ENCODE data around the gene NXNL1. TPM values are rescaled to one million over a fixed set of nuclear protein-coding genes. Genes with fewer than 3 reads are reported as not detected.

The NXNL1 gene
- total and polyA plus RNA-seq, 2 of the 13 experiments (the other 11 are each of a cell fraction or from before 2014, with no cell fraction given) = not detected

- TF ChIP-seq, protein P1, sequence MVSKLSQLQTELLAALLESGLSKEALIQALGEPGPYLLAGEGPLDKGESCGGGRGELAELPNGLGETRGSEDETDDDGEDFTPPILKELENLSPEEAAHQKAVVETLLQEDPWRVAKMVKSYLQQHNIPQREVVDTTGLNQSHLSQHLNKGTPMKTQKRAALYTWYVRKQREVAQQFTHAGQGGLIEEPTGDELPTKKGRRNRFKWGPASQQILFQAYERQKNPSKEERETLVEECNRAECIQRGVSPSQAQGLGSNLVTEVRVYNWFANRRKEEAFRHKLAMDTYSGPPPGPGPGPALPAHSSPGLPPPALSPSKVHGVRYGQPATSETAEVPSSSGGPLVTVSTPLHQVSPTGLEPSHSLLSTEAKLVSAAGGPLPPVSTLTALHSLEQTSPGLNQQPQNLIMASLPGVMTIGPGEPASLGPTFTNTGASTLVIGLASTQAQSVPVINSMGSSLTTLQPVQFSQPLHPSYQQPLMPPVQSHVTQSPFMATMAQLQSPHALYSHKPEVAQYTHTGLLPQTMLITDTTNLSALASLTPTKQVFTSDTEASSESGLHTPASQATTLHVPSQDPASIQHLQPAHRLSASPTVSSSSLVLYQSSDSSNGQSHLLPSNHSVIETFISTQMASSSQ (IDR thresholded peaks at IDR 0.05; ENCODE audit: low read depth) = no peak
- TF ChIP-seq, protein P1 (CRISPR knock-in tag; IDR thresholded peaks at IDR 0.05; ENCODE audit: borderline replicate concordance) = no peak
- TF ChIP-seq TAF1 (CRISPR knock-in tag; IDR thresholded peaks at IDR 0.05) = no peak
- TF ChIP-seq DZIP1 (CRISPR knock-in tag; IDR thresholded peaks at IDR 0.05) = 0 out of 2 replicates have a peak, but pooled peaks have one; percentile 43
- no peak for TF ChIP-seq PAWR (CRISPR knock-in tag; IDR thresholded peaks at IDR 0.05; ENCODE audit: borderline replicate concordance)
- no peak for TF ChIP-seq ZNF367 (CRISPR knock-in tag; IDR thresholded peaks at IDR 0.05; ENCODE audit: borderline replicate concordance)
- no peak for TF ChIP-seq CCAR2 (optimal IDR thresholded peaks at IDR 0.05; ENCODE audit: low read depth, low read length)
- TF ChIP-seq KIAA2018 (CRISPR knock-in tag; IDR thresholded peaks at IDR 0.05; ENCODE audit: borderline replicate concordance) = no peak
- no peak for TF ChIP-seq FOSL2 (CRISPR knock-in tag; IDR thresholded peaks at IDR 0.05)
- TF ChIP-seq KAT8 (CRISPR knock-in tag; IDR thresholded peaks at IDR 0.05) = no peak
- TF ChIP-seq HNRNPK (IDR thresholded peaks at IDR 0.05; ENCODE audit: low read depth, low read length, poor library complexity, severe bottlenecking) = no peak
- no peak for TF ChIP-seq ZFP36L1 (CRISPR knock-in tag; IDR thresholded peaks at IDR 0.05)
- no peak for TF ChIP-seq ZNF230 (CRISPR knock-in tag; IDR thresholded peaks at IDR 0.05)
- TF ChIP-seq STAT5B (CRISPR knock-in tag; IDR thresholded peaks at IDR 0.05) = no peak
These were observed 40.2 kb downstream of the NXNL1 start (continued) for GRCh38 chr19:17420475-17420924.

Data from HepG2 (cell line).